Endodermal cell (in vitro differentiated cells): Measurements from ENCODE around the gene ANGPTL2. TPM values are rescaled to one million over a fixed set of nuclear protein-coding genes. Genes with fewer than 3 reads are reported as not detected.

ENCODE experiments used
- DNase-seq: peaks from one replicate; pipeline ENCODE4 v3.0.0-alpha.2; 2017
- H3K27ac ChIP-seq: 2 replicates; pipeline ENCODE4 v1.5.1; 2013; ENCODE audit warnings: mild to moderate bottlenecking, low read depth, low read length, moderate library complexity
- H3K27me3 ChIP-seq: 2 replicates; pipeline ENCODE4 v1.6.1; 2013; ENCODE audit warnings: mild to moderate bottlenecking, low read length, moderate library complexity; ENCODE audit not compliant: insufficient read depth, control insufficient read depth, poor library complexity, severe bottlenecking
- H3K36me3 ChIP-seq: 2 replicates; pipeline ENCODE4 v1.7.0; 2013; ENCODE audit warnings: mild to moderate bottlenecking, low read length, moderate library complexity; ENCODE audit not compliant: control insufficient read depth, insufficient read depth
- H3K4me1 ChIP-seq: one replicate; pipeline ENCODE4 v1.7.0; 2013; ENCODE audit warnings: low read length; ENCODE audit not compliant: control insufficient read depth, insufficient read depth
- H3K4me3 ChIP-seq: 2 replicates; pipeline ENCODE4 v1.5.1; 2013; ENCODE audit warnings: mild to moderate bottlenecking, low read length, moderate library complexity
- H3K9ac ChIP-seq: 2 replicates; pipeline ENCODE4 v1.6.1; 2013; ENCODE audit warnings: mild to moderate bottlenecking, low read length, moderate library complexity; ENCODE audit not compliant: poor library complexity, severe bottlenecking; ENCODE audit errors: extremely low read depth
- H3K9me3 ChIP-seq: 2 replicates; pipeline ENCODE4 v1.6.1; 2013; ENCODE audit warnings: mild to moderate bottlenecking, low read length, moderate library complexity; ENCODE audit not compliant: control insufficient read depth
- H3K27ac Mint-ChIP-seq: 2 replicates; pipeline ENCODE4 v1.8.0; 2020; ENCODE audit warnings: mixed read lengths
- H3K27me3 Mint-ChIP-seq: 2 replicates; pipeline ENCODE4 v1.8.0; 2021; ENCODE audit warnings: mild to moderate bottlenecking, mixed read lengths; ENCODE audit not compliant: insufficient read depth
- H3K36me3 Mint-ChIP-seq: 2 replicates; pipeline ENCODE4 v1.8.0; 2020; ENCODE audit warnings: low read depth, mixed read lengths
- H3K4me1 Mint-ChIP-seq: 2 replicates; pipeline ENCODE4 v1.8.0; 2020; ENCODE audit warnings: mixed read lengths
- H3K4me3 Mint-ChIP-seq: 2 replicates; pipeline ENCODE4 v1.8.0; 2020; ENCODE audit warnings: mild to moderate bottlenecking, moderate library complexity, mixed read lengths
- H3K9me3 Mint-ChIP-seq: 2 replicates; pipeline ENCODE4 v1.8.0; 2020; ENCODE audit warnings: mild to moderate bottlenecking, mixed read lengths
- CTCF ChIP-seq: fragments of 200-600 bp; sonication (generic); conservative IDR thresholded peaks from 2 replicates; pipeline ENCODE4 v1.5.0; 2021; ENCODE audit warnings: antibody characterized with exemption, mild to moderate bottlenecking
- WGBS, 2 experiments: methylation state at CpG; one replicate each; pipeline versions ENCODE4 v1.1.5 to v1.1.7; 2013; ENCODE audit warnings: missing lambda C conversion rate in 2 of 2, mixed read lengths in 1 of 2; ENCODE audit not compliant: insufficient coverage in 1 of 2, insufficient read length in 1 of 2; 5-methylcytosine and 5-hydroxymethylcytosine counted together
- total RNA-seq, 2 donors: library from RNA; stranded (reverse); fragmentation: NEBNext Ultra II Directional in 1 of 2; extraction: Animal tissue kit (Norgen Biotek cat#: 25700) in 1 of 2; gene quantifications; 2 replicates in 1 of 2; 3 replicates in 1 of 2; pipeline ENCODE4 v1.2.1, GENCODE V29; 2021

ANGPTL2 gene
- total RNA-seq, 2 donors from 2014 or later = 14.8 to 17.1 TPM

DNA sequence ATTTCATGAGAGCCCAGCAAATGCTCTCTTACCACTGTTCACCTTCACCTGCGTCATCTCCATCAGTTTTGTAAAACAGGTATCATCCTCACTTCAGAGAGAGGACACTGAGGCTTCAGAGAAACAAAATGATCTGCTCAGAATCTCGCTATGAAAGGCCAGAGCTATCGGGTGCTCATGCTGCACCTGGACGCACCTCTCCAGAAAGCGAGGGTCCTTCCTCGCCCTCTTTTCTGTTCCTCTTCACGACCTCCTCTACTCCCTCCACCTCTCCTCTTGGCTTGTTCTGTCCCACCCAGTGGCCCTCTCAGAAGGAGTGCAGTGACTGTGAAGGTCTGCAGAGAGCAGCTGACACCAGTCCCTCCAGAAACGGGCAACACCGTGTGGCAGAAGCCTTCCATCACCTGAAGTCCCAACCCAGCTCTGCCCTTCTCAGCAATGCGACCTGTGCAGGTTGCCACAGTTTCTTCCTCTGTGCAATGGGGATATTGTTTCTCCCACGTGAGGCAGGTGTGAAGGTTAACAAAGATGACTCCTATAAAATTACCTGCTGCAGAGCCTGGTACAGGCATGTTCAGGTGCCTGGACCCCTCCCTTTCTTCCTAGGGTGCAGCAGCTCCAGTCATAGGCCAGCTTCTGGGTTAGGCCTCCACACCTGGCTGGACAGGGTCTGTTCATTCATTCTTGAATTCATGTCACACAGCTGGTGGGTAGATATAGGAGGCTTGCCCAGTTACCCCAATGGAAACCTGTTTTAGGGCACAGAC, 45.3 kb upstream of the ANGPTL2 start:
- no peaks in the 10 kb centered on the region for H3K27me3 Mint-ChIP-seq
- Histone ChIP-seq H3K36me3 (no peaks in the 10 kb centered on the region), H3K27me3 (no peaks in the 10 kb centered on the region), H3K4me3 (no peak overlapping the region), H3K9ac (no peak overlapping the region), H3K9me3 (no peaks in the 10 kb centered on the region), H3K27ac (no peak overlapping the region), H3K4me1 (no peaks in the 10 kb centered on the region)
- H3K9me3 Mint-ChIP-seq = no peaks in the 10 kb centered on the region
- no peak overlapping the region for H3K4me3 Mint-ChIP-seq
- no peaks in the 10 kb centered on the region for H3K36me3 Mint-ChIP-seq
- no peak overlapping the region for H3K27ac Mint-ChIP-seq
- 89 to 94% methylated on average over 8 to 11 of the region's 11 CpGs for WGBS, 2 experiments
- no peak for TF ChIP-seq CTCF
- H3K4me1 Mint-ChIP-seq = peaks cover 11% of the 10 kb centered on the region
- no peak for DNase-seq

GRCh38 chr9:127166651-127167524, 44.5 kb upstream of the ANGPTL2 start:
- Histone ChIP-seq H3K4me1 (no peaks in the 10 kb centered on the region), H3K27ac (no peak overlapping the region), H3K36me3 (no peaks in the 10 kb centered on the region), H3K9ac (no peak overlapping the region), H3K4me3 (no peak overlapping the region), H3K9me3 (no peaks in the 10 kb centered on the region), H3K27me3 (no peaks in the 10 kb centered on the region)
- Mint-ChIP-seq H3K27me3 (no peaks in the 10 kb centered on the region), H3K9me3 (no peaks in the 10 kb centered on the region), H3K27ac (no peak overlapping the region), H3K4me3 (no peak overlapping the region), H3K4me1 (peaks cover 20% of the 10 kb centered on the region), H3K36me3 (no peaks in the 10 kb centered on the region)
- TF ChIP-seq CTCF = no peak
- 84 to 88% methylated on average over 11 to 12 of the region's 12 CpGs for WGBS, 2 experiments
- DNase-seq = no peak

GRCh38 chr9:127166111-127166510, 43.7 kb upstream of the ANGPTL2 start:
- Histone ChIP-seq H3K9me3 (no peaks in the 10 kb centered on the region), H3K27me3 (no peaks in the 10 kb centered on the region), H3K36me3 (no peaks in the 10 kb centered on the region), H3K4me3 (no peak overlapping the region), H3K9ac (no peak overlapping the region), H3K4me1 (no peaks in the 10 kb centered on the region), H3K27ac (no peak overlapping the region)
- Mint-ChIP-seq H3K36me3 (no peaks in the 10 kb centered on the region), H3K4me1 (peaks cover 20% of the 10 kb centered on the region), H3K4me3 (no peak overlapping the region), H3K27me3 (no peaks in the 10 kb centered on the region), H3K9me3 (no peaks in the 10 kb centered on the region), H3K27ac (no peak overlapping the region)
- DNase-seq = no peak
- WGBS, 2 experiments = 87 to 94% methylated on average over 3 to 5 of the region's 5 CpGs
- no peak for TF ChIP-seq CTCF
